Left ventricle myocardium inferior (tissue), 1 donor: ENCODE results near the gene CATSPER4. TPM values are rescaled to one million over a fixed set of nuclear protein-coding genes. Genes with fewer than 3 reads are reported as not detected.

Source experiments
- DNase-seq: peaks from one replicate; pipeline ENCODE4 v3.0.0-alpha.2; 2020
- H3K27ac ChIP-seq: fragments of 200-600 bp; replicated peaks from 2 replicates; pipeline ENCODE4 v1.8.0; 2021
- H3K27me3 ChIP-seq: fragments of 200-600 bp; 2 replicates; pipeline ENCODE4 v1.8.0; 2021; ENCODE audit warnings: low read depth
- H3K36me3 ChIP-seq: fragments of 200-600 bp; 2 replicates; pipeline ENCODE4 v1.8.0; 2021
- H3K4me1 ChIP-seq: fragments of 200-600 bp; 2 replicates; pipeline ENCODE4 v1.8.0; 2021
- H3K4me3 ChIP-seq: fragments of 200-600 bp; 2 replicates; pipeline ENCODE4 v1.8.0; 2021; ENCODE audit warnings: mild to moderate bottlenecking, moderate library complexity
- H3K9me3 ChIP-seq: fragments of 200-600 bp; replicated peaks from 2 replicates; pipeline ENCODE4 v1.8.0; 2021
- CTCF ChIP-seq: fragments of 200-600 bp; IDR thresholded peaks from 2 replicates; pipeline ENCODE4 v1.8.0; 2021; ENCODE audit warnings: antibody characterized with exemption, mild to moderate bottlenecking, borderline replicate concordance
- intact Hi-C: fragments of 100-400 bp; cut with micrococcal nuclease; formaldehyde crosslinking; loops from one replicate; pipeline ENCODE4 v1.11.0; 2022
- total RNA-seq: library from RNA; stranded (reverse); fragmentation: NEBNext Ultra II Directional; extraction: Animal tissue kit (Norgen Biotek cat#: 25700); gene quantifications from one replicate; pipeline ENCODE4 v1.2.1, GENCODE V29; 2021
- donor health status: DM: no; HTN: yes; CAD: no; lungs with severe emphysema.

The CATSPER4 gene
- total RNA-seq, 1 donor from 2014 or later: not detected

GRCh38 chr1:26182383-26182696 is 8.1 kb upstream of the CATSPER4 start:
- H3K27ac ChIP-seq: no peak overlapping the region
- no peaks in the 10 kb centered on the region for H3K9me3 ChIP-seq
- DNase-seq: no peak
- intact Hi-C loops: no loop called here
- H3K4me1 ChIP-seq: no peaks in the 10 kb centered on the region
- no peak for TF ChIP-seq CTCF
- no peaks in the 10 kb centered on the region for H3K27me3 ChIP-seq
- peaks cover 3% of the 10 kb centered on the region for H3K36me3 ChIP-seq
- H3K4me3 ChIP-seq: no peak overlapping the region

- Histone ChIP-seq H3K4me3 (no peak overlapping the region), H3K36me3 (peaks cover 3% of the 10 kb centered on the region), H3K27ac (no peak overlapping the region), H3K4me1 (no peaks in the 10 kb centered on the region), H3K27me3 (no peaks in the 10 kb centered on the region), H3K9me3 (no peaks in the 10 kb centered on the region)
- intact Hi-C loops: no loop called here
- DNase-seq: no peak
- TF ChIP-seq CTCF: no peak
Measured at GRCh38 chr1:26184086-26184485, 6.3 kb upstream of the CATSPER4 start.

GRCh38 chr1:26184883-26185282 is 5.5 kb upstream of the CATSPER4 start:
- H3K27me3 ChIP-seq: no peaks in the 10 kb centered on the region
- no peak for TF ChIP-seq CTCF
- no peak overlapping the region for H3K4me3 ChIP-seq
- peaks cover 3% of the 10 kb centered on the region for H3K36me3 ChIP-seq
- H3K9me3 ChIP-seq: no peaks in the 10 kb centered on the region
- H3K4me1 ChIP-seq: no peaks in the 10 kb centered on the region
- intact Hi-C loops: no loop called here
- H3K27ac ChIP-seq: no peak overlapping the region
- DNase-seq: no peak

GRCh38 chr1:26187882-26188281 is 2.5 kb upstream of the CATSPER4 start:
- Histone ChIP-seq H3K9me3 (no peaks in the 10 kb centered on the region), H3K27ac (no peak overlapping the region), H3K36me3 (peaks cover 3% of the 10 kb centered on the region), H3K4me1 (no peaks in the 10 kb centered on the region), H3K4me3 (no peak overlapping the region), H3K27me3 (no peaks in the 10 kb centered on the region)
- intact Hi-C loops: no loop called here
- no peak for DNase-seq
- TF ChIP-seq CTCF: no peak

- Histone ChIP-seq H3K4me1 (no peaks in the 10 kb centered on the region), H3K4me3 (no peak overlapping the region), H3K27ac (no peak overlapping the region), H3K27me3 (no peaks in the 10 kb centered on the region), H3K9me3 (no peaks in the 10 kb centered on the region), H3K36me3 (peaks cover 3% of the 10 kb centered on the region)
- TF ChIP-seq CTCF: no peak
- DNase-seq: no peak
- intact Hi-C loops: no loop called here
Measured at GRCh38 chr1:26188477-26188876, 1.9 kb upstream of the CATSPER4 start.

- DNase-seq: no peak
- Histone ChIP-seq H3K36me3 (peaks cover 3% of the 10 kb centered on the region), H3K9me3 (no peaks in the 10 kb centered on the region), H3K4me3 (no peak overlapping the region), H3K27me3 (no peaks in the 10 kb centered on the region), H3K4me1 (no peaks in the 10 kb centered on the region), H3K27ac (no peak overlapping the region)
- TF ChIP-seq CTCF: no peak
- intact Hi-C loops: no loop called here
Measured at GRCh38 chr1:26189331-26189730, 1.1 kb upstream of the CATSPER4 start.
